ES-I3 (cell line): ENCODE measurements around the gene FKBP6.
"Not testable (repeated sequence)": the region's sequence is repeated elsewhere in the genome, so short reads cannot be mapped to it uniquely, and the experiment has no call there.

Experiments used
- H3K36me3 ChIP-seq: 2 replicates; pipeline ENCODE4 v1.6.1; 2013; ENCODE audit warnings: mild to moderate bottlenecking, low read length, control low read depth, moderate library complexity; ENCODE audit not compliant: insufficient read depth
- H3K4me1 ChIP-seq: 2 replicates; pipeline ENCODE4 v1.6.1; 2013; ENCODE audit warnings: mild to moderate bottlenecking, control low read depth, low read length; ENCODE audit not compliant: insufficient read depth
- H3K9ac ChIP-seq: 2 replicates; pipeline ENCODE4 v1.6.1; 2013; ENCODE audit warnings: low read depth, mild to moderate bottlenecking, low read length, moderate library complexity
- H3K9me3 ChIP-seq: 2 replicates; pipeline ENCODE4 v1.6.1; 2013; ENCODE audit warnings: mild to moderate bottlenecking, low read length, moderate library complexity; ENCODE audit not compliant: control insufficient read depth, insufficient read depth

The FKBP6 gene, protein sequence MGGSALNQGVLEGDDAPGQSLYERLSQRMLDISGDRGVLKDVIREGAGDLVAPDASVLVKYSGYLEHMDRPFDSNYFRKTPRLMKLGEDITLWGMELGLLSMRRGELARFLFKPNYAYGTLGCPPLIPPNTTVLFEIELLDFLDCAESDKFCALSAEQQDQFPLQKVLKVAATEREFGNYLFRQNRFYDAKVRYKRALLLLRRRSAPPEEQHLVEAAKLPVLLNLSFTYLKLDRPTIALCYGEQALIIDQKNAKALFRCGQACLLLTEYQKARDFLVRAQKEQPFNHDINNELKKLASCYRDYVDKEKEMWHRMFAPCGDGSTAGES

DNA sequence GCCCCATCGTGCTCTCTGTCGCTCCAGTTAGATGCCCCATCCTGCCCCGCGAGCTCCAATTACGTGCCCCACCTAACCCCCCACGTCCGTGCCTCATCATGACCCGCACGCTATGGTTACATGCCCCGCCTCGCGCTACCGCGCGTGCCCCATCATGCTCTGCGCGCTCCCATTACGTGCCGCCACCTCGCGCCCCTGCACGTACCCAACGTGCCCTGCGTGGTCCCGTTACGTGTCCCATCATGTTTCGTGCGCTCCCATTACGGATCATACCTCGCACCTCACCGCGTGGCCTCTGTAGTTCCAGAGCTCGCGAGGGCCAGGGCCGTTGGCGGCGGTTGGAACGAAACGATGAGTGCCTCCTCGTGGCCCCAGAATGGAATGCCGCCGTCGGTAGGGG, at the start of gene FKBP6, which contains the start of gene TRIM50:
FKBP6 (plus strand) TSS at position 240 of the 400 bp plus-strand sequence. CDS start 268 bp downstream, outside the sequence.
TRIM50 (minus strand) TSS at position 161 of the 400 bp plus-strand sequence. CDS start 3,295 bp downstream, outside the sequence.
- not testable (repeated sequence) for H3K9ac ChIP-seq, H3K36me3 ChIP-seq, H3K9me3 ChIP-seq
- peaks cover 14% of the 10 kb centered on the region for H3K4me1 ChIP-seq

DNA sequence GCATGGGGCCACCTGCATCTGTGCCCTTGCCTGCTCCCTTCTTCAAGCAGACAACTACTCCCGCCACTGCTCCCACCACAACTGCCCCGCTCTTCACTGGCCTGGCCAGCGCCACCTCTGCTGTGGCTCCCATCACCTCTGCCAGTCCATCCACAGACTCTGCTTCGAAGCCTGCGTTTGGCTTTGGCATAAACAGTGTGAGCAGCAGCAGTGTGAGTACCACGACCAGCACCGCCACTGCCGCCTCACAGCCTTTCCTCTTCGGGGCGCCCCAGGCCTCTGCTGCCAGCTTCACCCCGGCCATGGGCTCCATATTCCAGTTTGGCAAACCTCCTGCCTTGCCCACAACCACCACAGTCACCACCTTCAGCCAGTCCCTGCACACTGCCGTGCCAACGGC, 30.7 kb upstream of the FKBP6 start:
- H3K36me3 ChIP-seq, H3K9me3 ChIP-seq, H3K4me1 ChIP-seq, H3K9ac ChIP-seq: not testable (repeated sequence)

DNA sequence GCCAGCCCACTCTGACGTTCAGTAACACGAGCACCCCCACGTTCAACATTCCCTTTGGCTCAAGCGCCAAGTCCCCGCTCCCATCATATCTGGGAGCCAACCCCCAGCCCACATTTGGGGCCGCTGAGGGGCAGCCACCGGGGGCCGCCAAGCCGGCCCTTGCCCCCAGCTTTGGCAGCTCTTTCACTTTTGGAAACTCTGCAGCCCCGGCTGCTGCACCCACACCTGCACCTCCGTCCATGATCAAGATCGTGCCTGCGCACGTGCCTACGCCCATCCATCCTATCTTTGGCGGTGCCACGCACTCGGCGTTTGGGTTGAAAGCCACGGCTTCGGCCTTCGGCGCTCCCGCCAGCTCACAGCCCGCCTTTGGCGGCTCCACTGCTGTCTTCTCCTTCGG, 30.3 kb upstream of the FKBP6 start:
- H3K4me1 ChIP-seq, H3K36me3 ChIP-seq, H3K9me3 ChIP-seq, H3K9ac ChIP-seq: not testable (repeated sequence)

DNA sequence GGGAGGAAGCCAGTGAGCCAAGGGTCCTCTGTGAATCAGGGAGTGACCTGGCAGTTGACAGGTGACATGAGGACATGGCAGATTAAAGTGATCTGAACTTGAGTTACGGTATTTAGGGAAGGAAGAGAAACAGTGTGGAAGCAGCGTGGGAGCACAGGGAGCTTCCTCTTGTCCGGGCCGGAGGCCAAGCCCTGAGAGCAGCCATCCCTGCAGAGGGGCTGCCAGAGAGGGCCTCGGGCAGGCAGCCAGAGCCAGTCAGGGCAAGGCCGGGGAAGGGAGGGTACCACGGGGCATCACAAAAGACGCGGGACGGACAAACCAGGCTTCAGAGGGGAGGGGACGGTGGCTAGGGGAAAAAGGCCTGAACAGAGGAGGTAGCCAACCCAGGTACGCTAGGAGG, 28.1 kb upstream of the FKBP6 start:
- H3K36me3 ChIP-seq, H3K4me1 ChIP-seq, H3K9ac ChIP-seq, H3K9me3 ChIP-seq: not testable (repeated sequence)

DNA sequence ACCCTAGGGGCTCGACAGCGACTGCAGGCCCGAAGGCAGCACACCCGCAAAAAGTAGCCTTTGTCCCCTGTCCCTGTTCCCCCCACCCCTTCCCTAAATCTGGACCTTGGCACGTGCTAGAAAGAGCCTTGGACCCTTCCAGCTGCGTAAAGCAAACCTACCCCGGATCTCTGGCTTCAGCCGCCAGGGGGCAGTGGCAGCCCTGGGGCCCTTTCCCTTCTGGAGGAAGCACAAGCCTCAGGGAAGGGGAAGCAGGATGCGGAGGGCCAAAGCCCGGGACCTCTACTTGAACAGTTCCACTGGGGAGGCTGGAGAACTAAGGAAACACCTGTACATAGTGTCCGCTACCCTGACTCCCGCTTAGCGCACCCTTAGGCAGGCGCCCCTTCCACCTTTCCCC, 26.9 kb upstream of the FKBP6 start:
- not testable (repeated sequence) for H3K9me3 ChIP-seq, H3K36me3 ChIP-seq, H3K9ac ChIP-seq, H3K4me1 ChIP-seq

DNA sequence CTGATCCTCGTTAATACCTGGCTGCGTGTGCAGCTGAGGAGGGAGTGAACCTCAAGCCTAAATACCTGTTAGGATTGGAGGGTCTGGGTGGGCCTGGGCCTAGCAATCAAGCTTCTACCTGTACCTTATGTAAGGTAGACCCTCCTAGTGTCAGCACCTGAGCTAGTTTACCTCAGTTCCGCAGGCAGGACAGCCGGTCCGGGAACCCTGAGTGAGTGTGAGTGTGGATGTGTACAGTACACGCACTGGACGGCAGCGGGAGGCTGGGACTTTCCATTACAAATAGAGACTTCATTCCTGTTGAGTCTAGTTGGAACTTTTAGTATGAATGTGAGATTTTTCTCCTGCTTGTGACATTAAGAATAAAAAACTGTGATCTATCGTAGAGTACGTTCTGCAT, 25.1 kb upstream of the FKBP6 start:
- H3K9me3 ChIP-seq, H3K4me1 ChIP-seq, H3K9ac ChIP-seq: not testable (repeated sequence)
- peaks cover 16% of the 10 kb centered on the region for H3K36me3 ChIP-seq

DNA sequence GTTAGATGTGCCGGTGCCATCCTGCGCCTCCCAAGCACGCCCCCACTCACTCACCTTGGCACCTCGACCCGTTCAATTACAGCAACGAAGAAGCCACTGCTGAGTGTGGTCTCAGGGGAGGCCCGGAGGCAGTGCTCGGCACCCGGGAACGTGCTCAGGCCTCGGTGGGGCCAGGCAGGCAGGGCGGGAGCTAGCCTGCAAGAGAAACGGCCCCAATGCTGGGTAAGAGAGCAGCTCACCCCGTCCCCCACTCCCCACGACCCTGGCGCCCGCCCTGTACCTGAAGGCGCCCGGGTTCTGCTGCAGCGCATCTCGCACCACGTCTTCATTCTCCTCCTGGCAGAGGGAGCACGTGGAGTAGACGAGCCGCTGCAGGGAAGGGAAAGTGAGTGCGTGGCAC, 24.4 kb upstream of the FKBP6 start:
- Histone ChIP-seq H3K4me1 (peaks cover 3% of the 10 kb centered on the region; the same call in 1 of the 2 replicates), H3K9me3 (no peaks in the 10 kb centered on the region), H3K9ac (no peak overlapping the region), H3K36me3 (peaks cover 16% of the 10 kb centered on the region)

DNA sequence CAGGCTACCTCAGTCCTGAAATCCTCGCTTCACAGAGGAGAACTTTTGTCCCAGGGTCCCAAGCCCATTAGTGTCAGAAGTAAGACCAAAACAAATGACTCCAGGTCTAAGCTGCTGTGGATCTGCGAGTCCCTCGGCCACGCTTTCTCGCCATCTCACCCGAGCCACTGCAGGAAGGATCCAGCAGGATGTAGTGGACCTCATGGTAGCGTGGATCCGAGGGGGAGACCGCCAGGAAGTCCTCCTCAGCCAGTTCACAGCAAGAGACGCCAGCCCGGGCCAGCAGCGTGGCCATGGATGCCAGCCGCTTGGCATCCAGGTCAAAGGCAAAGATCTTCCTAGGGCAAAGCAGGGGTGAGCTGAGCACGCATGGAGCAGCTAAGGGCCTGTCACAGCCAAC, 23.9 kb upstream of the FKBP6 start:
- Histone ChIP-seq H3K9ac (no peak overlapping the region), H3K4me1 (peaks cover 3% of the 10 kb centered on the region; the same call in 1 of the 2 replicates), H3K36me3 (peaks cover 16% of the 10 kb centered on the region), H3K9me3 (no peaks in the 10 kb centered on the region)

DNA sequence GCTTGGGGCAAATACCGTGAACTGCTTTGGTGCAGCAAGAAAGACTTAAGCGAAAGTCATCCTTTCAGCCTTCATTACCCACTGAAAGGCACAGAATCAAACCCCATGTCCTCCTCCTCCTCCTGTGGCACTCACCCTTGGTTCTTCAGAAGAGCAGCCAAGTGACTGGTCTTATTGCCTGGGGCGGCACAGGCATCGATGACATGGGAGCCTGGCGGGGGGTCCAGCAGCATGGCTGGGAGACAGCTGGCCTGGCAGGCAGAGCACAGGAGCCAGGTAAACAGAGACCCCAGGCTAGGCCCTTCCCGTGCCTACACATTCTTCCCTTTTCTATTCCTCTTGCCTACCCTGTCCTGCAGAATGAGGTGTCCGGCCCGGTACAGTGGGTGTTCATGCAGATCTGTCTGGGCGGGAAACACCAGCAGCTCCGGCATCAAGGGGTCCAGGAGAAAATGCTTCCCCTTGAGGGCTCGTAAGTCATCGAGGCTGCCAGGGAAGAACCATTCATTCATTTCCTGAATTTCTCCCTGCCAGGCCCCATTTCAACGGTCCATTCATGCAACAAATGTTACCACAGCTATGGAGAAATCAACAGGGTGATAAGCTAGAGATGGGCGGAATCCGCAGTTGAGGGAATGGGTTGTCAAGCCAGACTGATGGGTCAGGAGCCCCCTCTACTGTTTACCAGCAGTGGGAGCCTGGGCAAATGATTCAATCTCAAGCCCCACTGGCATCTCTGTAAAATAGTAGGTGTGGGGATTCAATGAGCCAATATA, 23.2 kb upstream of the FKBP6 start:
- not testable (repeated sequence) for H3K9me3 ChIP-seq

DNA sequence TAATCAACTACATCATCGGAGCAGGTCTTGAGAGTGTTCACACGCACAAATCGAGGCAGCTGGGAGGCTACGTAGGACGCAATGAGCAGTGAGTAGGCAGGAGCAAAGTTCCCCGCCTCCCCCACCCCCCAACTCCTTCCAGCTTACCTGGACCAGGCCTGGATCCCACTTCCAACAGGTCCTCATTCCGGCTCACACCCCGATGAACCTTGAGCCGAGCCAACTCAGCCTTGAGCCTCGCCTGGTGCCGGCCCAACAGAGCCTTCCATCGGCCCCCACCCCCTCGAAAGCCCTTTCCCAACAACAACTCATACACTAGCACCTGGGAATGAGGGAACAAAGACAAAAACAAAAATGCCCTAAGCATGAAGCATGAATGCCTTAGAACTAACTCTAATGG, 20.5 kb upstream of the FKBP6 start:
- Histone ChIP-seq H3K4me1 (peaks cover 3% of the 10 kb centered on the region; the same call in 1 of the 2 replicates), H3K36me3 (peaks cover 16% of the 10 kb centered on the region), H3K9ac (peak overlapping the region; percentile 87; the same call in 1 of the 2 replicates), H3K9me3 (no peaks in the 10 kb centered on the region)

More for the DNA sequence above, 23.2 kb upstream of the FKBP6 start:
- H3K4me1 ChIP-seq, H3K9ac ChIP-seq: not testable (repeated sequence)
- peaks cover 16% of the 10 kb centered on the region for H3K36me3 ChIP-seq

DNA sequence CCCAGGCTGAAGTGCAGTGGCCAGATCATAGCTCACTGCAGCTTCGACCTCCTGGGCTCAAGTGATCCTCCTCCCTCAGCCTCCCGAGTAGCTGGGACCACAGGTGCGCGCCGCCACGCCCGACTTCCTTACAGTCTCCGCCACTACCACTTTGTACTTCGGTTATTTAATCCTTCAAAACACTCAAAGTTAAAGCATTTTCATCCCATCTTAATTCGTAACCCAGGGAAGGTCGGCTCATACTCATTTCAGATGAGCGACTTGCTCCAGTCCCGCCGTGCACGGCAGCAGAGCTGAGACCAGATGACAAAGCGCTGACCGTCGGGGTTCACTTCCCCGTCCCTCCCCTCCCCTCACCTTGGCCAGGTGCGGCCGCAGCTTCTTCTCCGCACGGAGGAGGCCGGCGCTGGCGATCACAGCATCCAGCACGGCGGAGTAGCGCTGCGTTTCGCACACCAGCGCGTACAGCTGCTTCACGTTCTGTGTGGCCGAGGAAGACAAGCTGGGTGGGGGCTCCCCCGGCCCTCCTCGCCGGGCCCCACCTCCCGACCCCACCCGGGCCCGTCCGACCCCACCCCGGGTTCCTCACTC, 19.8 kb upstream of the FKBP6 start:
- peaks cover 3% of the 10 kb centered on the region; the same call in 1 of the 2 replicates for H3K4me1 ChIP-seq
- H3K9ac ChIP-seq: peak overlapping the region; percentile 87
- no peaks in the 10 kb centered on the region for H3K9me3 ChIP-seq
- H3K36me3 ChIP-seq: peaks cover 16% of the 10 kb centered on the region

DNA sequence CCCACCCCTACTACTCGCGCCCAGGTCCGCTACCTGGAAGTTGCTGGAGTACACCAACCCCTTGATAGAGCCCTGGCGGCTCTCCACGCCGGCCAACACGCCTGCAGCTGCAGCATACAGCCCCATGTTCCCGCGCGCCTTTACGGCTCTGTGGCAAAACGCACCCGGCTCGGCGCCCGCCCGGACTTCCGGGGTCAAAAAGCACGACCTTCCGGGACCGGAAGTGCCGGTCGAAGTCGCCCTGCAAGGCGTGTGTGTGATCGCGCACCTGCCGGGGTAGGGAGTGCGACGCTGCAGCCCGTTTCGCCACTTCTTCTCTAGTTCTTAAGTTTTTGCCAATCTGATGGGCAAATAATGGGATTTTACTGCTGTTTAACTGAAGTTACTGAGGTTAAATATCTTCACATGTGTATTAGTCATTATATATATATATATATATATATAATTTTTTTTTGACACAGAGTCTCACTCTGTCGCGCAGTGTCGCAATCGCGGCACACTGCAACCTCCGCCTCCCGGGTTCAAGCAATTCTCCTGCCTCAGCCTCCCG, 19.2 kb upstream of the FKBP6 start, which contains the start of gene NSUN5:
NSUN5 (minus strand) TSS at position 162 of the 550 bp plus-strand sequence; CDS start at position 126, 36 bp downstream.
- Histone ChIP-seq H3K9ac (peak within 1 kb of the TSS; percentile 87), H3K9me3 (no peaks in the 10 kb centered on the region), H3K4me1 (peaks cover 3% of the 10 kb centered on the region; the same call in 1 of the 2 replicates), H3K36me3 (peaks cover 15% of the 10 kb centered on the region)

DNA sequence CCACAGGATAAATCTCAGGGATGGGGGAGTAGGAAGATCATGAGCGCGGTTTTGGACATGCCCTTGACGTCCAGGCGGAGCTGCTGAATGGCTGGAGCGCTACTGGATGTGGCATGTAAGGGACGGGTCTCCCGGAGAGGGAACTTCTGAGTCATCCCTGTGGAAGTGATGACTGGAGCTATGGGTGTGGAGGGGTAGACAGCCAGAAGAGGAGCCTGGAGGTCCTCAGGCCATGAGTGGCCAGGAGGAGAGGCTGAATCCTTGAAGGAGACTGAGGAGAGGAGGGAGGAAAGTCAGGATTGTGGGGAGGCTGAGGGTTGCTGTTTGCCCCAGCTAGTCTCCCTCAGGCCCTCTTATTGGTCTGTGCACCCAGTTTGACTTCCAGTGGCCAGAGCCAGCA, 16.5 kb upstream of the FKBP6 start:
- H3K4me1 ChIP-seq, H3K9ac ChIP-seq, H3K36me3 ChIP-seq, H3K9me3 ChIP-seq: not testable (repeated sequence)

DNA sequence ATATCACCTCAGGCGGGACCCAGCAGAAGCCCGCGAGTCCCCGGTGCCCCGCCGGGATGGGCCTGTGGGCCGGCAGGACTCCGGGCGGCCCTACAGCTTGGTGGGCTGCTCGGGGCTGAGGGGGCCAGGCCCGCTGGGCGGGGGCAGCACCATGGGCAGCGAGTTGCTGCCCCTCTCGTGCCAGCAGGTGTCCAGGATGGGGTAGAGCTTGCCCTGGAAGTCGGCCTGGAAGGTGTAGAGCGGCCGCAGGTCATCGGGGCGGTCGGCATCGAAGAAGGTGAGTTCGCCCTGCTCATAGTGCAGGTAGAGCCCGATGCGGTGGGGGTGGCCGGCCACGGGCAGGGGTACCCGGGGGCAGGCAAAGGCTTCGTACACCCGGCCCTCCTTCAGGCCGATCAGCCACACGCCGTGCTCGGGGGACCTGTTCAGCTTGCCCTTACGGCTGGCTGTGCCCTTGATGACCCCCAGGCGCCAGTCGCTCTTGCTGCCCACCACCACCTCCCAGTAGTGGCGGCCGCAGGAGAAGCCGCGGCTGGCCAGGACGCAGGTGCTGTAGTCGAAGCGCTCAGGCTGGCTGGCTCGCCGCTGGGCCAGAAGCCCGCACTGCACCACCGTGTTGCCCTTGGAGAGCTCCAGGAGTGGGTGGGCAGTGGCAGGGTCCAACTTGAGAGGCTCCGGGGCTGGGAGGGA, 15.0 kb upstream of the FKBP6 start:
- Histone ChIP-seq H3K9ac (no peak overlapping the region), H3K36me3 (no peaks in the 10 kb centered on the region), H3K9me3 (no peaks in the 10 kb centered on the region), H3K4me1 (no peaks in the 10 kb centered on the region)
